ENCODE data around the gene ENHO.
"Not testable (repeated sequence)": the region's sequence is repeated elsewhere in the genome, so short reads cannot be mapped to it uniquely, and the experiment has no call there.

Gene ENHO

GRCh38 chr9:34536685-34537084 is 13.9 kb upstream of the ENHO start:
- Histone ChIP-seq H2AFZ (ENCODE audit: low read depth, low read length) (no peak overlapping the region), H3K9me3 (ENCODE audit: low read length) (no peaks in the 10 kb centered on the region), H3K4me1 (ENCODE audit: insufficient read depth, low read length) (no peaks in the 10 kb centered on the region), H3K27me3 (ENCODE audit: insufficient read depth, low read length) (peaks cover 6% of the 10 kb centered on the region), H3K4me3 (ENCODE audit: low read length) (no peak overlapping the region), H3K36me3 (ENCODE audit: insufficient read depth, low read length) (no peaks in the 10 kb centered on the region)

GRCh38 chr9:34532041-34532440 is 9.3 kb upstream of the ENHO start:
- not testable (repeated sequence) for H3K27me3 ChIP-seq (ENCODE audit: insufficient read depth, low read length); H3K4me3 ChIP-seq (ENCODE audit: low read length); H3K4me1 ChIP-seq (ENCODE audit: insufficient read depth, low read length); H3K36me3 ChIP-seq (ENCODE audit: insufficient read depth, low read length); H2AFZ ChIP-seq (ENCODE audit: low read depth, low read length); H3K9me3 ChIP-seq (ENCODE audit: low read length)

GRCh38 chr9:34526026-34526425 is 3.2 kb upstream of the ENHO start:
- H2AFZ ChIP-seq (ENCODE audit: low read depth, low read length), result no peak overlapping the region
- H3K4me3 ChIP-seq (ENCODE audit: low read length), result no peak overlapping the region

DNA sequence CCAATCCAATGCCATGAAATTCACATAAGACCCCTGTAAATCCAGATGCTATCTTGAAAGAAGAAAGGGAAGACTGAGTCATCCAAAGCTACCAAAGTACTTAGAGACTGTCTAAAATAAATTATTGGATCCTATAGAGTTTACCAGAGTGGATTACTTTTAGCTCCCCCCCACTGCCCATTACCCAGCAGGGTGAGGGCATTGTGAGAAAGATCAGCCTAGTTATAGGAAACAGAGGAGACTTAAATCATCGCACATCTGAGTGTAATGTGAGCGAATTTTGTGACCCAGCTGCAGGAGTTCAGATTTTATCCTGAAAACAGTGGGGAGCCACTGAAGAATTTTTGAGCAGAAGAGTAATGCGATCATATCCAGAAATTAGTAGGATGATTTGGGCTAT is 1.6 kb upstream of the ENHO start:
- no peak overlapping the region for H3K4me3 ChIP-seq (ENCODE audit: low read length)
- no peaks in the 10 kb centered on the region for H3K36me3 ChIP-seq (ENCODE audit: insufficient read depth, low read length)
- H3K4me1 ChIP-seq (ENCODE audit: insufficient read depth, low read length), result peaks cover 13% of the 10 kb centered on the region
- no peak overlapping the region for H2AFZ ChIP-seq (ENCODE audit: low read depth, low read length)
- H3K27me3 ChIP-seq (ENCODE audit: insufficient read depth, low read length), result no peaks in the 10 kb centered on the region
- no peaks in the 10 kb centered on the region for H3K9me3 ChIP-seq (ENCODE audit: low read length)

More at GRCh38 chr9:34526026-34526425, 3.2 kb upstream of the ENHO start:
- H3K27me3 ChIP-seq (ENCODE audit: insufficient read depth, low read length), result no peaks in the 10 kb centered on the region
- H3K9me3 ChIP-seq (ENCODE audit: low read length), result no peaks in the 10 kb centered on the region
- no peaks in the 10 kb centered on the region for H3K36me3 ChIP-seq (ENCODE audit: insufficient read depth, low read length)
- H3K4me1 ChIP-seq (ENCODE audit: insufficient read depth, low read length), result peaks cover 13% of the 10 kb centered on the region

GRCh38 chr9:34522091-34522887 is 501 bp downstream of the ENHO start:
- H3K4me1 ChIP-seq (ENCODE audit: insufficient read depth, low read length), result peaks cover 13% of the 10 kb centered on the region
- peak overlapping the region; percentile 60 for H3K4me3 ChIP-seq (ENCODE audit: low read length)
- no peaks in the 10 kb centered on the region for H3K27me3 ChIP-seq (ENCODE audit: insufficient read depth, low read length)
- no peaks in the 10 kb centered on the region for H3K9me3 ChIP-seq (ENCODE audit: low read length)
- H2AFZ ChIP-seq (ENCODE audit: low read depth, low read length), result peak overlapping the region; percentile 93
- H3K36me3 ChIP-seq (ENCODE audit: insufficient read depth, low read length), result no peaks in the 10 kb centered on the region

DNA sequence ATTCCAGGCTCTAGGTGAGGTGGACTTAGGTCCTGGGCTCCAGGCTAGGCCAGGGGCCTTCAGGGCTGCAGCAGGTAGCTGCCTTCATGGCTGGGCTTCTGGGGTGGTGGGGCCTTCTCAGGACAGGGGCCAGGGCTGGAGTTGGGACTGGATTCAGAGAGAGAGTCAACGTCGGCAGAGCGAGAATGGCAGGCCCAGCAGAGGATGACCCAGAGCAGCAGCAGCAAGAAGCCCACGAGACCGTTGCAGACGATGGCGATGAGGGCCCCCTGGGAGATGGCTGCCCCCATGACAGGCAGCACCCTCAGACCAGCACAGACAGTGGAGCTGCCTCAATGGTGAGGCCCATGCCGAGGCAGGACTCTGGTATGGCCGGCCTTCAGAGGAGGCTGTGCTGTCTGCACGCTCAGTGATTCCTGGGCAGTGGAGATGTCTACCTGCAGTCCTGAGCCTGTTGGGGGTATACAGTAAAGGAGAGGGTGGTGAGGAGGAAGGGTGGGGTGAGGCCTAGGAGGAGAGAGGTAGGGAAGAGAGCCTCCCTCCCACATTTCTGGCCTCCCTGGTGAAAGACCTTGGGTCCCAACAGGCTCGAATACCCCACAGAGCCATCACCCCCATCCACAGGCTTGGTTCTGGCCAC is 1.3 kb downstream of the ENHO start:
- H3K4me3 ChIP-seq (ENCODE audit: low read length), result no peak overlapping the region
- H3K4me1 ChIP-seq (ENCODE audit: insufficient read depth, low read length), result peaks cover 13% of the 10 kb centered on the region
- no peaks in the 10 kb centered on the region for H3K27me3 ChIP-seq (ENCODE audit: insufficient read depth, low read length)
- H2AFZ ChIP-seq (ENCODE audit: low read depth, low read length), result no peak overlapping the region
- H3K36me3 ChIP-seq (ENCODE audit: insufficient read depth, low read length), result no peaks in the 10 kb centered on the region
- H3K9me3 ChIP-seq (ENCODE audit: low read length), result no peaks in the 10 kb centered on the region

GRCh38 chr9:34520505-34521385 is 2.0 kb downstream of the ENHO start:
- Histone ChIP-seq H2AFZ (ENCODE audit: low read depth, low read length) (no peak overlapping the region), H3K27me3 (ENCODE audit: insufficient read depth, low read length) (no peaks in the 10 kb centered on the region), H3K36me3 (ENCODE audit: insufficient read depth, low read length) (no peaks in the 10 kb centered on the region), H3K4me3 (ENCODE audit: low read length) (no peak overlapping the region), H3K9me3 (ENCODE audit: low read length) (no peaks in the 10 kb centered on the region), H3K4me1 (ENCODE audit: insufficient read depth, low read length) (peaks cover 13% of the 10 kb centered on the region)

DNA sequence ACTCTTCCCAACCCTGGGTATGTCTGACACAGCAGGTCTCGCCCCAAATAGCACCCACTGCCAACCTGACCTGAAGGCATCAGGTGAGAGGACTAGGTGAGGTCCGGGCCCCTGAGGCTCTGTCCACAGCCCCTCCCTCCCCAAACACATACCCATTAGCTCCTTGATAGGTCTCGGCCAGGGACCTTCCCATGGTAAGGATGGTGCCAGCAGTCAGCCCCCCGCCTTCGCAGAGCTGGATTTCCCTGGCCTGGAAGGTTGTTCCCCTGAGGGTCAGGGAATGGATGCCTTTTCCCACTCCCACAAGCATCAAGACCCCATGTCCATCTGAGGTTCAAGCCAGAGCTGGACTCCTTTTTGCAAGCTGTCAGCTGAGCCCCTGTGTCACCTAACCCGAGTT is 2.7 kb downstream of the ENHO start:
- peaks cover 13% of the 10 kb centered on the region for H3K4me1 ChIP-seq (ENCODE audit: insufficient read depth, low read length)
- H2AFZ ChIP-seq (ENCODE audit: low read depth, low read length), result no peak overlapping the region
- H3K4me3 ChIP-seq (ENCODE audit: low read length), result no peak overlapping the region
- no peaks in the 10 kb centered on the region for H3K9me3 ChIP-seq (ENCODE audit: low read length)
- H3K27me3 ChIP-seq (ENCODE audit: insufficient read depth, low read length), result no peaks in the 10 kb centered on the region
- no peaks in the 10 kb centered on the region for H3K36me3 ChIP-seq (ENCODE audit: insufficient read depth, low read length)

- no peaks in the 10 kb centered on the region for H3K36me3 ChIP-seq (ENCODE audit: insufficient read depth, low read length)
- H3K9me3 ChIP-seq (ENCODE audit: low read length), result no peaks in the 10 kb centered on the region
- no peak overlapping the region for H2AFZ ChIP-seq (ENCODE audit: low read depth, low read length)
- no peak overlapping the region for H3K4me3 ChIP-seq (ENCODE audit: low read length)
- no peaks in the 10 kb centered on the region for H3K27me3 ChIP-seq (ENCODE audit: insufficient read depth, low read length)
- H3K4me1 ChIP-seq (ENCODE audit: insufficient read depth, low read length), result peaks cover 13% of the 10 kb centered on the region
These were observed 3.3 kb downstream of the ENHO start for GRCh38 chr9:34519321-34520020.

DNA sequence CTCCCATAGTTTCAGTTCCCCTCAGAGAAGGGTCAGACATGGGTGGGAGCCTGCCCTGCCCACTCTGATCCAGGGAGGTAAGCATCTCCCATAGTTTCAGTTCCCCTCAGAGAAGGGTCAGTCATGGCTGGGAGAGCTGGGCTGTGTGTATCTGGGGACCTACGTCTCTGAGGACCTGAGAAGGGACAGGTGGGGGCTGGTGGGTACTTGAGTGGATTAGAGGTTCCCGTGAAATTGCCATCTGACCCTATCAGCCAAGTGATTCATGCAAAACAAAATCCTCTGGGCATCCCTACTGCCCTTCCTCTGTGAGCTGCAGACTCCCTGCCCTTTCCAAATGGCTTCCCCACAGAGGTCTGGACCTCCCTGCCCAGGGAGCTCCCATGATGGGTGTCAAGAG is 3.9 kb downstream of the ENHO start:
- Histone ChIP-seq H3K36me3 (ENCODE audit: insufficient read depth, low read length) (no peaks in the 10 kb centered on the region), H2AFZ (ENCODE audit: low read depth, low read length) (no peak overlapping the region), H3K4me3 (ENCODE audit: low read length) (no peak overlapping the region), H3K4me1 (ENCODE audit: insufficient read depth, low read length) (peaks cover 16% of the 10 kb centered on the region), H3K27me3 (ENCODE audit: insufficient read depth, low read length) (no peaks in the 10 kb centered on the region), H3K9me3 (ENCODE audit: low read length) (no peaks in the 10 kb centered on the region)

- H3K36me3 ChIP-seq (ENCODE audit: insufficient read depth, low read length), result no peaks in the 10 kb centered on the region
- H3K4me1 ChIP-seq (ENCODE audit: insufficient read depth, low read length), result peaks cover 17% of the 10 kb centered on the region
These were observed 4.6 kb downstream of the ENHO start for GRCh38 chr9:34518110-34518616.

DNA sequence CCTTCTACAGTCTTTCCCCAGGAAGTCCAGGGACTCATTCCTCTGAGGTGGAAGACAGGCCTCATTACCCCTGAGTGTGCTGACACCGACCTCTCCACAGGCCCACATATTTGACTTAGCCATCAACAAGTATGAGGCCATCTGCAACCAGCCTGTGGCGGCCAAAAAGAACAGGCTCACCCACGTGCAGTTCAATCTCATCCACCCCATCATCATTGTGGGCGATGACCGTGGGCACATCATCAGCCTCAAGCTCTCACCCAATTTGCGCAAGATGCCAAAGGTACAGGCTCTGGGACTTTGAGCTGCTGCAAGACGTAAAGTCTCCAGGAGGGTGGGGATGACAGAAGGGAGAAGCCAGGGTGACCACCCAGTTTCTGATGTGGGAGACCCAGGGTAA is 5.6 kb downstream of the ENHO start:
- Histone ChIP-seq H2AFZ (ENCODE audit: low read depth, low read length) (no peak overlapping the region), H3K4me3 (ENCODE audit: low read length) (no peak overlapping the region), H3K4me1 (ENCODE audit: insufficient read depth, low read length) (peaks cover 24% of the 10 kb centered on the region), H3K36me3 (ENCODE audit: insufficient read depth, low read length) (no peaks in the 10 kb centered on the region), H3K9me3 (ENCODE audit: low read length) (no peaks in the 10 kb centered on the region), H3K27me3 (ENCODE audit: insufficient read depth, low read length) (no peaks in the 10 kb centered on the region)

More at GRCh38 chr9:34518110-34518616, 4.6 kb downstream of the ENHO start:
- Histone ChIP-seq H2AFZ (ENCODE audit: low read depth, low read length) (no peak overlapping the region), H3K9me3 (ENCODE audit: low read length) (no peaks in the 10 kb centered on the region), H3K27me3 (ENCODE audit: insufficient read depth, low read length) (no peaks in the 10 kb centered on the region), H3K4me3 (ENCODE audit: low read length) (no peak overlapping the region)

Measured in neuron (in vitro differentiated cells).